Loucy (cell line): ENCODE results near the gene ZMIZ2.

ENCODE experiments used
- H2AFZ ChIP-seq: fragments of 200-600 bp; sonication (generic); 2 replicates; pipeline ENCODE4 v1.6.0; 2016; ENCODE audit warnings: antibody characterized with exemption, mild to moderate bottlenecking, low read length, moderate library complexity
- H3F3A ChIP-seq: fragments of 200-600 bp; 2 replicates; pipeline ENCODE4 v1.6.0; 2016; ENCODE audit warnings: antibody characterized with exemption, low read depth, mild to moderate bottlenecking
- H3K27me3 ChIP-seq: fragments of 200-600 bp; sonication (generic); 2 replicates; pipeline ENCODE4 v1.6.1; 2014; ENCODE audit warnings: low read length, mild to moderate bottlenecking; ENCODE audit not compliant: insufficient read depth, poor library complexity, severe bottlenecking
- H3K36me3 ChIP-seq: fragments of 200-600 bp; sonication (generic); 2 replicates; pipeline ENCODE4 v1.6.1; 2016; ENCODE audit warnings: low read length; ENCODE audit not compliant: insufficient read depth
- H3K4me1 ChIP-seq: fragments of 200-600 bp; sonication (generic); 2 replicates; pipeline ENCODE4 v1.5.1; 2014; ENCODE audit warnings: low read length, mild to moderate bottlenecking; ENCODE audit not compliant: insufficient read depth, poor library complexity, severe bottlenecking
- H3K4me2 ChIP-seq: fragments of 200-600 bp; sonication (generic); 2 replicates; pipeline ENCODE4 v1.6.0; 2014; ENCODE audit warnings: antibody characterized with exemption, low read length, low read depth, mild to moderate bottlenecking; ENCODE audit not compliant: poor library complexity, severe bottlenecking
- H3K4me3 ChIP-seq: fragments of 200-600 bp; sonication (generic); 2 replicates; pipeline ENCODE4 v1.5.1; 2014; ENCODE audit warnings: low read length, mild to moderate bottlenecking, mixed read lengths; ENCODE audit not compliant: poor library complexity, severe bottlenecking
- H3K79me2 ChIP-seq: fragments of 200-600 bp; sonication (generic); 2 replicates; pipeline ENCODE4 v1.6.1; 2014; ENCODE audit warnings: low read length; ENCODE audit not compliant: insufficient read depth
- H3K9ac ChIP-seq: fragments of 200-600 bp; sonication (generic); 2 replicates; pipeline ENCODE4 v1.6.0; 2014; ENCODE audit warnings: mild to moderate bottlenecking, low read depth, low read length, moderate library complexity; ENCODE audit not compliant: poor library complexity, severe bottlenecking
- H3K9me2 ChIP-seq: fragments of 200-600 bp; sonication (generic); replicated peaks from 2 replicates; pipeline ENCODE4 v1.6.1; 2016; ENCODE audit warnings: low read depth, low read length, mixed read lengths
- H3K9me3 ChIP-seq: fragments of 200-600 bp; sonication (generic); 2 replicates; pipeline ENCODE4 v1.6.1; 2014; ENCODE audit warnings: mild to moderate bottlenecking, antibody characterized with exemption, low read length, low read depth; ENCODE audit not compliant: insufficient read depth
- H4K20me1 ChIP-seq: fragments of 200-600 bp; sonication (generic); 2 replicates; pipeline ENCODE4 v1.6.0; 2014; ENCODE audit warnings: antibody characterized with exemption, low read length, mild to moderate bottlenecking; ENCODE audit not compliant: insufficient read depth, poor library complexity, severe bottlenecking
- CTCF ChIP-seq: fragments of 200-600 bp; sonication (generic); conservative IDR thresholded peaks from 2 replicates; pipeline ENCODE4 v1.5.1; 2014; ENCODE audit warnings: mild to moderate bottlenecking, antibody characterized with exemption, low read length
- EZH2phosphoT487 ChIP-seq: fragments of 200-600 bp; IDR thresholded peaks from 2 replicates; pipeline ENCODE4 v1.6.1; 2018; ENCODE audit warnings: antibody characterized with exemption, mild to moderate bottlenecking, moderate library complexity, borderline replicate concordance

Gene ZMIZ2

GRCh38 chr7:44811571-44811970, 62.9 kb downstream of the ZMIZ2 start:
- Histone ChIP-seq H3K4me2 (no peak overlapping the region), H3F3A (no peaks in the 10 kb centered on the region), H3K4me1 (no peaks in the 10 kb centered on the region), H3K9me3 (no peaks in the 10 kb centered on the region), H3K9ac (no peak overlapping the region), H2AFZ (no peak overlapping the region), H3K9me2 (no peaks in the 10 kb centered on the region), H3K79me2 (no peaks in the 10 kb centered on the region), H3K4me3 (no peak overlapping the region), H4K20me1 (no peaks in the 10 kb centered on the region), H3K36me3 (no peaks in the 10 kb centered on the region), H3K27me3 (no peaks in the 10 kb centered on the region)
- TF ChIP-seq CTCF (no peak), EZH2phosphoT487 (no peak)

GRCh38 chr7:44814919-44815318, 66.3 kb downstream of the ZMIZ2 start:
- no peaks in the 10 kb centered on the region for H3K27me3 ChIP-seq
- no peaks in the 10 kb centered on the region for H3K36me3 ChIP-seq
- no peaks in the 10 kb centered on the region for H4K20me1 ChIP-seq
- TF ChIP-seq EZH2phosphoT487 (no peak), CTCF (peak; percentile 27; the same call in 1 of the 2 replicates)
- no peak overlapping the region for H3K4me2 ChIP-seq
- no peak overlapping the region for H2AFZ ChIP-seq
- no peaks in the 10 kb centered on the region for H3K9me3 ChIP-seq
- H3K9ac ChIP-seq = no peak overlapping the region
- no peaks in the 10 kb centered on the region for H3K4me1 ChIP-seq
- H3K4me3 ChIP-seq = no peak overlapping the region
- no peaks in the 10 kb centered on the region for H3K79me2 ChIP-seq
- H3K9me2 ChIP-seq = no peaks in the 10 kb centered on the region
- no peaks in the 10 kb centered on the region for H3F3A ChIP-seq

GRCh38 chr7:44819292-44819691, 70.6 kb downstream of the ZMIZ2 start:
- Histone ChIP-seq H3K4me1 (no peaks in the 10 kb centered on the region), H3K79me2 (no peaks in the 10 kb centered on the region), H3K27me3 (no peaks in the 10 kb centered on the region), H2AFZ (no peak overlapping the region), H4K20me1 (no peaks in the 10 kb centered on the region), H3K4me2 (no peak overlapping the region), H3K36me3 (no peaks in the 10 kb centered on the region; the same call in 1 of the 2 replicates), H3K4me3 (no peak overlapping the region), H3K9me2 (no peaks in the 10 kb centered on the region), H3K9ac (no peak overlapping the region), H3F3A (no peaks in the 10 kb centered on the region), H3K9me3 (no peaks in the 10 kb centered on the region)
- TF ChIP-seq CTCF (no peak), EZH2phosphoT487 (no peak)
